Stomach (tissue), 4 donors: ENCODE results near the gene TOGARAM1.

Experiments used
- EP300 ChIP-seq: sonication (generic); formaldehyde crosslinking; IDR thresholded peaks from one replicate; pipeline ENCODE4 v1.6.1; 2017; ENCODE audit warnings: antibody characterized with exemption
- POLR2A ChIP-seq, 4 donors: fragments of 450-650 bp; IDR thresholded peaks; one replicate each; pipeline ENCODE4 v1.6.1; 2016; ENCODE audit warnings: antibody characterized with exemption in 4 of 4, control low read depth in 2 of 4, mild to moderate bottlenecking in 1 of 4, moderate library complexity in 1 of 4
- POLR2AphosphoS5 ChIP-seq, 3 donors: sonication (generic); formaldehyde crosslinking; IDR thresholded peaks; one replicate each; pipeline ENCODE4 v1.6.1; 2016; ENCODE audit warnings: antibody characterized with exemption in 3 of 3
- TF ChIP-seq, protein P1 (sequence below), 7 experiments: fragments of 450-650 bp in 4 of 7; fragments of 200-600 bp in 3 of 7; sonication (generic) in 3 of 7; IDR thresholded peaks; one replicate each; pipeline ENCODE4 v1.5.1; 2016 to 2019; ENCODE audit warnings: antibody characterized with exemption in 7 of 7, control low read depth in 2 of 7, mild to moderate bottlenecking in 1 of 7

DNA sequence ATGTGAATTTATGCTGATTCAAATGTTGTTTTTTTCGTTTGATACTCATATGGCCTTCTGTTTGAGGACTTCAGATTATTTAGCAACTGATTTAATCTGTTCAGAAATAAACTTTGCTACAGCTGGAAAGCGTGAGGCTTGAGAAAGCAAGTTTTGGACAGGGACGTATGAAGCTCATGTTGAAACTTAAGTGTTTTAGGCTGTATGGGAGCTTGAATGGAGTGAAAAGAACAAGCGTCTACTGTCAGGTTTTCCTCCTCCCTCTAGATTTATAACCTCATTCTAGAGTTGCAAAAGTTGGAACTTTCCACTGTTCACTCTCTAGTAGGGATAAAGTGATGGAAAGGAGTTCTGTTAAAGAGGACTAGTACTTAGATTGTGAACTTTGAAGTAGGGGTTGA is 123.0 kb downstream of the TOGARAM1 start:
- TF ChIP-seq, protein P1, sequence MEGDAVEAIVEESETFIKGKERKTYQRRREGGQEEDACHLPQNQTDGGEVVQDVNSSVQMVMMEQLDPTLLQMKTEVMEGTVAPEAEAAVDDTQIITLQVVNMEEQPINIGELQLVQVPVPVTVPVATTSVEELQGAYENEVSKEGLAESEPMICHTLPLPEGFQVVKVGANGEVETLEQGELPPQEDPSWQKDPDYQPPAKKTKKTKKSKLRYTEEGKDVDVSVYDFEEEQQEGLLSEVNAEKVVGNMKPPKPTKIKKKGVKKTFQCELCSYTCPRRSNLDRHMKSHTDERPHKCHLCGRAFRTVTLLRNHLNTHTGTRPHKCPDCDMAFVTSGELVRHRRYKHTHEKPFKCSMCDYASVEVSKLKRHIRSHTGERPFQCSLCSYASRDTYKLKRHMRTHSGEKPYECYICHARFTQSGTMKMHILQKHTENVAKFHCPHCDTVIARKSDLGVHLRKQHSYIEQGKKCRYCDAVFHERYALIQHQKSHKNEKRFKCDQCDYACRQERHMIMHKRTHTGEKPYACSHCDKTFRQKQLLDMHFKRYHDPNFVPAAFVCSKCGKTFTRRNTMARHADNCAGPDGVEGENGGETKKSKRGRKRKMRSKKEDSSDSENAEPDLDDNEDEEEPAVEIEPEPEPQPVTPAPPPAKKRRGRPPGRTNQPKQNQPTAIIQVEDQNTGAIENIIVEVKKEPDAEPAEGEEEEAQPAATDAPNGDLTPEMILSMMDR (IDR thresholded peaks at IDR 0.05) = no peak
- TF ChIP-seq POLR2AphosphoS5 (IDR thresholded peaks at IDR 0.05) = no peak
- TF ChIP-seq POLR2A (IDR thresholded peaks at IDR 0.05) = no peak
- no peak for TF ChIP-seq EP300
